ENCODE data around the gene SCARB1.
A peak's percentile ranks its signal among the peaks of the same experiment; 100 is the strongest.
"Not testable (repeated sequence)": the region's sequence is repeated elsewhere in the genome, so short reads cannot be mapped to it uniquely, and the experiment has no call there.

Gene SCARB1, protein sequence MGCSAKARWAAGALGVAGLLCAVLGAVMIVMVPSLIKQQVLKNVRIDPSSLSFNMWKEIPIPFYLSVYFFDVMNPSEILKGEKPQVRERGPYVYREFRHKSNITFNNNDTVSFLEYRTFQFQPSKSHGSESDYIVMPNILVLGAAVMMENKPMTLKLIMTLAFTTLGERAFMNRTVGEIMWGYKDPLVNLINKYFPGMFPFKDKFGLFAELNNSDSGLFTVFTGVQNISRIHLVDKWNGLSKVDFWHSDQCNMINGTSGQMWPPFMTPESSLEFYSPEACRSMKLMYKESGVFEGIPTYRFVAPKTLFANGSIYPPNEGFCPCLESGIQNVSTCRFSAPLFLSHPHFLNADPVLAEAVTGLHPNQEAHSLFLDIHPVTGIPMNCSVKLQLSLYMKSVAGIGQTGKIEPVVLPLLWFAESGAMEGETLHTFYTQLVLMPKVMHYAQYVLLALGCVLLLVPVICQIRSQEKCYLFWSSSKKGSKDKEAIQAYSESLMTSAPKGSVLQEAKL

GRCh38 chr12:124863416-124864325 lies at the start of gene SCARB1:
Gene SCARB1 (minus strand): TSS chr12:124863864. CDS start chr12:124863720, 144 bp downstream.
- TF ChIP-seq, protein P1, sequence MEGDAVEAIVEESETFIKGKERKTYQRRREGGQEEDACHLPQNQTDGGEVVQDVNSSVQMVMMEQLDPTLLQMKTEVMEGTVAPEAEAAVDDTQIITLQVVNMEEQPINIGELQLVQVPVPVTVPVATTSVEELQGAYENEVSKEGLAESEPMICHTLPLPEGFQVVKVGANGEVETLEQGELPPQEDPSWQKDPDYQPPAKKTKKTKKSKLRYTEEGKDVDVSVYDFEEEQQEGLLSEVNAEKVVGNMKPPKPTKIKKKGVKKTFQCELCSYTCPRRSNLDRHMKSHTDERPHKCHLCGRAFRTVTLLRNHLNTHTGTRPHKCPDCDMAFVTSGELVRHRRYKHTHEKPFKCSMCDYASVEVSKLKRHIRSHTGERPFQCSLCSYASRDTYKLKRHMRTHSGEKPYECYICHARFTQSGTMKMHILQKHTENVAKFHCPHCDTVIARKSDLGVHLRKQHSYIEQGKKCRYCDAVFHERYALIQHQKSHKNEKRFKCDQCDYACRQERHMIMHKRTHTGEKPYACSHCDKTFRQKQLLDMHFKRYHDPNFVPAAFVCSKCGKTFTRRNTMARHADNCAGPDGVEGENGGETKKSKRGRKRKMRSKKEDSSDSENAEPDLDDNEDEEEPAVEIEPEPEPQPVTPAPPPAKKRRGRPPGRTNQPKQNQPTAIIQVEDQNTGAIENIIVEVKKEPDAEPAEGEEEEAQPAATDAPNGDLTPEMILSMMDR (conservative IDR thresholded peaks at IDR 0.05; ENCODE audit: control insufficient read depth, insufficient read depth, low read depth, low read length), result no peak
- peak; percentile 65 for DNase-seq (ENCODE audit: low read depth)
- peak within 1 kb of the TSS; percentile 60 for H3K4me3 ChIP-seq (ENCODE audit: control insufficient read depth, low read depth, low read length)

DNA sequence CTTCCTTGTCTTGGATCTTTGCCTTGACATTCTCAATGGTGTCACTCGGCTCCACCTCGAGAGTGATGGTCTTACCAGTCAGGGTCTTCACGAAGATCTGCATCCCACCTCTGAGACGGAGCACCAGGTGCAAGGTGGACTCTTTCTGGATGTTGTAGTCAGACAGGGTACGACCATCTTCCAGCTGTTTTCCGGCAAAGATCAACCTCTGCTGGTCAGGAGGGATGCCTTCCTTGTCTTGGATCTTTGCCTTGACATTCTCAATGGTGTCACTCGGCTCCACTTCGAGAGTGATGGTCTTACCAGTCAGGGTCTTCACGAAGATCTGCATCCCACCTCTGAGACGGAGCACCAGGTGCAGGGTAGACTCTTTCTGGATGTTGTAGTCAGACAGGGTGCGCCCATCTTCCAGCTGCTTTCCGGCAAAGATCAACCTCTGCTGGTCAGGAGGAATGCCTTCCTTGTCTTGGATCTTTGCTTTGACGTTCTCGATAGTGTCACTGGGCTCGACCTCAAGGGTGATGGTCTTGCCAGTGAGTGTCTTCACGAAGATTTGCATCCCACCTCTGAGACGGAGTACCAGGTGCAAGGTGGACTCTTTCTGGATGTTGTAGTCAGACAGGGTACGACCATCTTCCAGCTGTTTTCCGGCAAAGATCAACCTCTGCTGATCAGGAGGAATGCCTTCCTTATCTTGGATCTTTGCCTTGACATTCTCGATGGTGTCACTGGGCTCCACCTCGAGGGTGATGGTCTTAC lies 49.0 kb upstream of the SCARB1 start:
- H3K4me3 ChIP-seq (ENCODE audit: control insufficient read depth, low read depth, low read length), result peak overlapping the region; percentile 100
- DNase-seq (ENCODE audit: low read depth), result not testable (repeated sequence)

DNA sequence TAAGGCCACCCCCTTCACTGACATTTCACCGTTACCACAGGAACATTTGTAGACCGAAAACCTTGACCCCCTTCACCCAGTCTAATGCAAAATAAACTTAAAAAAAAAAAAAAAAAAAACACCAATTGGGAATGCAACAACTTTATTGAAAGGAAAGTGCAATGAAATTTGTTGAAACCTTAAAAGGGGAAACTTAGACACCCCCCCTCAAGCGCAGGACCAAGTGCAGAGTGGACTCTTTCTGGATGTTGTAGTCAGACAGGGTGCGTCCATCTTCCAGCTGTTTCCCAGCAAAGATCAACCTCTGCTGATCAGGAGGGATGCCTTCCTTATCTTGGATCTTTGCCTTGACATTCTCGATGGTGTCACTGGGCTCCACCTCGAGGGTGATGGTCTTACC lies 47.9 kb upstream of the SCARB1 start:
- peak overlapping the region; percentile 50 for H3K4me3 ChIP-seq (ENCODE audit: control insufficient read depth, low read depth, low read length)
- DNase-seq (ENCODE audit: low read depth), result not testable (repeated sequence)

- peak; percentile 56 for DNase-seq (ENCODE audit: low read depth)
- TF ChIP-seq, protein P1 (conservative IDR thresholded peaks at IDR 0.05; ENCODE audit: control insufficient read depth, insufficient read depth, low read depth, low read length), result no peak
- H3K4me3 ChIP-seq (ENCODE audit: control insufficient read depth, low read depth, low read length), result peak overlapping the region; percentile 50
These were observed 47.2 kb upstream of the SCARB1 start for GRCh38 chr12:124910561-124911478.

GRCh38 chr12:124909831-124910560 lies 46.3 kb upstream of the SCARB1 start:
- TF ChIP-seq, protein P1 (conservative IDR thresholded peaks at IDR 0.05; ENCODE audit: control insufficient read depth, insufficient read depth, low read depth, low read length), result no peak
- peak; percentile 59 for DNase-seq (ENCODE audit: low read depth)
- H3K4me3 ChIP-seq (ENCODE audit: control insufficient read depth, low read depth, low read length), result no peak overlapping the region

GRCh38 chr12:124906606-124907261 lies 43.1 kb upstream of the SCARB1 start:
- H3K4me3 ChIP-seq (ENCODE audit: control insufficient read depth, low read depth, low read length), result no peak overlapping the region
- peak; percentile 93 for DNase-seq (ENCODE audit: low read depth)
- TF ChIP-seq, protein P1 (conservative IDR thresholded peaks at IDR 0.05; ENCODE audit: control insufficient read depth, insufficient read depth, low read depth, low read length), result peak; percentile 100

Data from fibroblast of mammary gland (primary cell).